ENCODE data around the gene SUPT20H. TPM values are rescaled to one million over a fixed set of nuclear protein-coding genes. Genes with fewer than 3 reads are reported as not detected.
A peak's percentile ranks its signal among the peaks of the same experiment; 100 is the strongest.

The SUPT20H gene
- total RNA-seq, 6 experiments from 2014 or later, result 14.0 to 18.1 (median 16.1) TPM

- TF ChIP-seq CTCF (IDR thresholded peaks at IDR 0.05) (no peak), POLR2A (IDR thresholded peaks at IDR 0.05) (no peak)
- Histone ChIP-seq H3K4me1 (no peaks in the 10 kb centered on the region), H3K36me3 (no peaks in the 10 kb centered on the region), H3K9me3 (no peaks in the 10 kb centered on the region), H3K27me3 (no peaks in the 10 kb centered on the region), H3K4me3 (no peak overlapping the region), H3K27ac (no peak overlapping the region)
- 80% methylated on average over 1 of the region's 22 CpGs for WGBS (ENCODE audit: insufficient coverage, low coverage, low lambda C conversion rate, missing lambda C conversion rate)
- intact Hi-C loops (cut with DNase I), result no loop called here
- no peak for DNase-seq
- peak in 1 of 4 donors; percentile 43 for ATAC-seq
Measured at GRCh38 chr13:37069597-37070103, 10.2 kb upstream of the SUPT20H start.

- intact Hi-C loops (cut with DNase I), result no loop called here
- ATAC-seq, result no peak
- Histone ChIP-seq H3K9me3 (no peaks in the 10 kb centered on the region), H3K27me3 (no peaks in the 10 kb centered on the region), H3K36me3 (no peaks in the 10 kb centered on the region), H3K27ac (no peak overlapping the region), H3K4me1 (no peaks in the 10 kb centered on the region), H3K4me3 (no peak overlapping the region)
- no peak for DNase-seq
- TF ChIP-seq POLR2A (IDR thresholded peaks at IDR 0.05), result no peak
- peak in 3 of 4 donors; percentile 21 to 27 (median 25) for TF ChIP-seq CTCF (IDR thresholded peaks at IDR 0.05)
Measured at GRCh38 chr13:37068962-37069361, 9.5 kb upstream of the SUPT20H start.

- Histone ChIP-seq H3K27me3 (no peaks in the 10 kb centered on the region), H3K4me3 (no peak overlapping the region), H3K27ac (no peak overlapping the region), H3K9me3 (no peaks in the 10 kb centered on the region), H3K4me1 (no peaks in the 10 kb centered on the region), H3K36me3 (no peaks in the 10 kb centered on the region)
- ATAC-seq (no peak), DNase-seq (no peak)
- TF ChIP-seq POLR2A (IDR thresholded peaks at IDR 0.05) (no peak), CTCF (IDR thresholded peaks at IDR 0.05) (no peak)
- WGBS (ENCODE audit: insufficient coverage, low coverage, low lambda C conversion rate, missing lambda C conversion rate), result 47% methylated on average over 2 of the region's 2 CpGs
- intact Hi-C loops (cut with DNase I), result no loop called here
Measured at GRCh38 chr13:37067874-37068273, 8.4 kb upstream of the SUPT20H start.

- DNase-seq (no peak), ATAC-seq (no peak)
- H3K27ac ChIP-seq, result no peak overlapping the region
- intact Hi-C loops (cut with DNase I), result no loop called here
- H3K9me3 ChIP-seq, result no peaks in the 10 kb centered on the region
- H3K27me3 ChIP-seq, result no peaks in the 10 kb centered on the region
- no peak for TF ChIP-seq POLR2A (IDR thresholded peaks at IDR 0.05)
- TF ChIP-seq CTCF (IDR thresholded peaks at IDR 0.05), result no peak
- no peaks in the 10 kb centered on the region for H3K36me3 ChIP-seq
- H3K4me1 ChIP-seq, result no peaks in the 10 kb centered on the region
- 40% methylated on average over 2 of the region's 6 CpGs for WGBS (ENCODE audit: insufficient coverage, low coverage, low lambda C conversion rate, missing lambda C conversion rate)
- no peak overlapping the region for H3K4me3 ChIP-seq
Measured at GRCh38 chr13:37065890-37066526, 6.5 kb upstream of the SUPT20H start.
